A673 (cell line): ENCODE measurements around the gene BTN2A1. TPM values are rescaled to one million over a fixed set of nuclear protein-coding genes. Genes with fewer than 3 reads are reported as not detected.

ENCODE experiments used
- BruUV-seq: library from RNA; stranded (reverse); fragments of 400-500 nt; replicated peaks from 2 replicates; lab custom pipeline; 2021; lab: Mats Ljungman, UMichigan
- CTCF ChIA-PET: fragments of 300-600 bp; sonication (Branson Sonifier 250); formaldehyde crosslinking; loops from one replicate; lab custom pipeline; 2022; ENCODE audit warnings: antibody characterized with exemption; lab: Charles Lee
- POLR2A ChIA-PET: fragments of 300-600 bp; sonication (Branson Sonifier 250); formaldehyde crosslinking; loops from one replicate; lab custom pipeline; 2022; ENCODE audit warnings: antibody characterized with exemption; ENCODE audit not compliant: low non-redundant PET; lab: Charles Lee
- DNase-seq: peaks from one replicate; pipeline ENCODE4 v3.0.0-alpha.2; 2015; ENCODE audit warnings: low spot score
- H3K27ac ChIP-seq: fragments of 200-600 bp; sonication (generic); 2 replicates; pipeline ENCODE4 v1.5.1; 2016; ENCODE audit warnings: mixed run types, low read depth, mild to moderate bottlenecking, mixed read lengths, antibody characterized with exemption, low read length; ENCODE audit not compliant: poor library complexity, severe bottlenecking
- H3K27me3 ChIP-seq: fragments of 200-600 bp; sonication (generic); replicated peaks from 2 replicates; pipeline ENCODE4 v1.6.1; 2017; ENCODE audit warnings: mixed run types, low read depth, mild to moderate bottlenecking, mixed read lengths, antibody characterized with exemption, low read length; ENCODE audit not compliant: insufficient read depth, poor library complexity
- H3K36me3 ChIP-seq: fragments of 200-600 bp; sonication (generic); 2 replicates; pipeline ENCODE4 v1.6.1; 2016; ENCODE audit warnings: mixed run types, mild to moderate bottlenecking, mixed read lengths, antibody characterized with exemption, low read length; ENCODE audit not compliant: insufficient read depth, poor library complexity, severe bottlenecking
- H3K4me1 ChIP-seq: fragments of 200-600 bp; sonication (generic); 2 replicates; pipeline ENCODE4 v1.6.1; 2017; ENCODE audit warnings: mixed run types, mild to moderate bottlenecking, mixed read lengths, antibody characterized with exemption, low read length; ENCODE audit not compliant: insufficient read depth, poor library complexity, severe bottlenecking
- H3K4me3 ChIP-seq: fragments of 200-600 bp; sonication (generic); 2 replicates; pipeline ENCODE4 v1.5.1; 2016; ENCODE audit warnings: low read depth, mixed run types, mild to moderate bottlenecking, mixed read lengths, low read length; ENCODE audit not compliant: poor library complexity, severe bottlenecking
- H3K9me3 ChIP-seq: fragments of 200-600 bp; sonication (generic); 2 replicates; pipeline ENCODE4 v1.6.1; 2016; ENCODE audit warnings: mixed run types, low read depth, mild to moderate bottlenecking, mixed read lengths, antibody characterized with exemption, low read length; ENCODE audit not compliant: poor library complexity, severe bottlenecking
- CTCF ChIP-seq: fragments of 300-800, 200-600 bp; sonication (generic); conservative IDR thresholded peaks from 2 replicates; pipeline ENCODE4 v1.5.1; 2017; ENCODE audit warnings: low read depth, mild to moderate bottlenecking, antibody characterized with exemption, low read length, moderate library complexity, mixed read lengths
- EZH2 ChIP-seq: fragments of 200-600 bp; sonication (generic); IDR thresholded peaks from 2 replicates; pipeline ENCODE4 v1.6.1; 2017; ENCODE audit warnings: borderline replicate concordance, low read depth, mild to moderate bottlenecking, mixed read lengths, antibody characterized with exemption, low read length; ENCODE audit not compliant: poor library complexity, severe bottlenecking
- intact Hi-C: fragments of 100-400 bp; cut with micrococcal nuclease; formaldehyde crosslinking; loops from one replicate; pipeline ENCODE4 v1.10.0; 2022; ENCODE audit not compliant: unreplicated experiment
- total RNA-seq: library from RNA; stranded (reverse); gene quantifications from 2 replicates; pipeline ENCODE4 v1.2.3, GENCODE V29; 2021

BTN2A1 gene
- total RNA-seq, 1 experiment from 2014 or later: 32.2 TPM

GRCh38 chr6:26426691-26427450 lies 30.9 kb upstream of the BTN2A1 start:
- no peak for DNase-seq
- POLR2A ChIA-PET: no interaction called here
- intact Hi-C loops: no loop called here
- Histone ChIP-seq H3K4me3 (no peak overlapping the region), H3K27me3 (no peaks in the 10 kb centered on the region), H3K4me1 (no peaks in the 10 kb centered on the region), H3K9me3 (no peaks in the 10 kb centered on the region), H3K36me3 (peaks cover 8% of the 10 kb centered on the region), H3K27ac (no peak overlapping the region)
- BruUV-seq: no TSS peak
- CTCF ChIA-PET: no interaction called here
- TF ChIP-seq CTCF (no peak), EZH2 (no peak)

GRCh38 chr6:26427451-26427809 lies 30.3 kb upstream of the BTN2A1 start:
- DNase-seq: no peak
- TF ChIP-seq EZH2: no peak
- no peak for TF ChIP-seq CTCF
- H3K36me3 ChIP-seq: peaks cover 11% of the 10 kb centered on the region
- intact Hi-C loops: no loop called here
- no peaks in the 10 kb centered on the region for H3K4me1 ChIP-seq
- no TSS peak for BruUV-seq
- CTCF ChIA-PET: no interaction called here
- no peaks in the 10 kb centered on the region for H3K9me3 ChIP-seq
- H3K27ac ChIP-seq: no peak overlapping the region
- H3K27me3 ChIP-seq: no peaks in the 10 kb centered on the region
- H3K4me3 ChIP-seq: no peak overlapping the region
- POLR2A ChIA-PET: no interaction called here

- no peaks in the 10 kb centered on the region for H3K27me3 ChIP-seq
- no peaks in the 10 kb centered on the region for H3K9me3 ChIP-seq
- intact Hi-C loops: no loop called here
- H3K4me1 ChIP-seq: no peaks in the 10 kb centered on the region
- POLR2A ChIA-PET: no interaction called here
- no peak overlapping the region for H3K4me3 ChIP-seq
- no peak for DNase-seq
- peaks cover 11% of the 10 kb centered on the region for H3K36me3 ChIP-seq
- no peak overlapping the region for H3K27ac ChIP-seq
- BruUV-seq: no TSS peak
- no peak for TF ChIP-seq CTCF
- TF ChIP-seq EZH2: no peak
- CTCF ChIA-PET: no interaction called here
Measured at GRCh38 chr6:26428206-26428605, 29.5 kb upstream of the BTN2A1 start.
